NCI-H2171 (cell line): ENCODE data around the gene TYK2.

Source experiments
- DNase-seq: peaks from one replicate; lab custom pipeline; 2025; lab: John Stamatoyannopoulos, UW

The TYK2 gene

GRCh38 chr19:10309423-10309822 is 70.9 kb downstream of the TYK2 start, which contains the start of gene ZGLP1:
Gene ZGLP1, minus strand, starts transcription at chr19:10309815.
- no peak for DNase-seq

- no peak for DNase-seq
Observed at GRCh38 chr19:10306327-10306726, 74.0 kb downstream of the TYK2 start.

GRCh38 chr19:10305139-10305806 is 75.1 kb downstream of the TYK2 start:
- DNase-seq = peak; percentile 12
